ENCODE data around the gene NHLRC2.
"Not testable (repeated sequence)": the region's sequence is repeated elsewhere in the genome, so short reads cannot be mapped to it uniquely, and the experiment has no call there.

Gene NHLRC2, protein sequence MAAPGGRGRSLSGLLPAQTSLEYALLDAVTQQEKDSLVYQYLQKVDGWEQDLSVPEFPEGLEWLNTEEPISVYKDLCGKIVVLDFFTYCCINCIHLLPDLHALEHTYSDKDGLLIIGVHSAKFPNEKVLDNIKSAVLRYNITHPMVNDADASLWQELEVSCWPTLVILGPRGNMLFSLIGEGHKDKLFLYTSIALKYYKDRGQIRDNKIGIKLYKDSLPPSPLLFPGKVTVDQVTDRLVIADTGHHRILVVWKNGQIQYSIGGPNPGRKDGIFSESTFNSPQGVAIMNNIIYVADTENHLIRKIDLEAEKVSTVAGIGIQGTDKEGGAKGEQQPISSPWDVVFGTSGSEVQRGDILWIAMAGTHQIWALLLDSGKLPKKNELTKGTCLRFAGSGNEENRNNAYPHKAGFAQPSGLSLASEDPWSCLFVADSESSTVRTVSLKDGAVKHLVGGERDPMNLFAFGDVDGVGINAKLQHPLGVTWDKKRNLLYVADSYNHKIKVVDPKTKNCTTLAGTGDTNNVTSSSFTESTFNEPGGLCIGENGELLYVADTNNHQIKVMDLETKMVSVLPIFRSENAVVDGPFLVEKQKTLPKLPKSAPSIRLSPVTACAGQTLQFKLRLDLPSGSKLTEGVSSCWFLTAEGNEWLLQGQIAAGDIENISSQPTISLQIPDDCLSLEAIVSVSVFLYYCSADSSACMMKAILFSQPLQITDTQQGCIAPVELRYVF

DNA sequence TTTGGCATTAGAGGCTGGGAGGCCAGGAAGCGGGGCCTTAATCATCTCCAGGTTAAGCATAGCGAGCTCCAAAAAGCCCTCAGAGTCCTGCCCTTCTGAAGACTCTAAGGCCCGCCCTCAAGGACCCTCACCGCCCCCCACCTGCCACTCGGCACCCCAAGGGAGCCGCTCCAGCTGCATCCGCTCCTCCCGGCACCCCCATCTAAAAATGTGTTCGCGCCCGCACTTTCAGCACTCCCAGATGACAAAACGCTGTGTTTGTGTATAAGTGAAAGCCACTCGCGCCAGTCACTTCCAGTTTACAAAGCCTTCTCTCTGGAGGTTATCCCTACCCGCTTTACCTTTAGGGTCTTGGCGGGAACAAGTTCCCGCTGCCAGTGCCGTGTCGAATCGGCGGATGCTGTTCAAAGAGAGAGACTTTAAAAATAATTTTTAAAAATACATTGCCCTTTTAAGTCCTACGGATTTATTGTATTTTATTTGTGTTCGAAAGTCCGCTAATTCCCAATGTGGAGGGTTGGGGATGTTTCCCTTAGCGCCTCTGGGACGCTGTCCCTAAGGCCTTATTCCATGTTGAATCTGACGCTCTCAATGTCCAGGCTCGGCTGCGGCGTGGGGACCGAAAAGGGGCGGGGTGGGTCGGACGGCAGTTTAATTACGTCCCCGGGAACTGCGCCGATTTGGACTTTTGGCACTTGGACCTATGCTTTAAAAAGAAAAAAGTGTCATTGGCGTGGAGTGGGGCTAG, at the start of gene NHLRC2, which contains the start of gene DCLRE1A:
Gene NHLRC2 (plus strand): TSS at position 649 of the 748 bp plus-strand sequence. CDS start 212 bp downstream, outside the sequence.
Gene DCLRE1A (minus strand): TSS at position 70 of the 748 bp plus-strand sequence. CDS start 900 bp downstream, outside the sequence.
- FAIRE-seq (no peak), DNase-seq (ENCODE audit: insufficient read length, low spot score) (peak; percentile 29)

DNA sequence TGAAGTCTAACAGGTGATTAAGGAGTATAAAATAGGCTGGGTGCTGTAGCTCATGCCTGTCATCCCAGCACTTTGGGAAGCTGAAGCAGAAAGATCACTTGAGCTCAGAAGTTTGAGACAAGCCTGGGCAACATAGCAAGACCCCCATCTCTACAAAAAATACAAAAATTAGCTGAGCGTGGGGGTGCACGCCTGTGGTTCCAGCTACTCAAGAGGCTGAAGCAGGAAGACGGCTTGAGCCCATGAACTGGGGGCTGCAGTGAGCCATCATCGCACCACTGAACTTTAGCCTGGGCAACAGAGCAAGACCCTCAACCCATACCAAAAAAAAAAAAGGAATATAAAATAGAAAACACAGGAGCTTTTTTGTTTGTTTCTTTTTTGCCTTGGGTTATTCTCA, 48.0 kb upstream of the NHLRC2 start:
- FAIRE-seq = no peak

DNA sequence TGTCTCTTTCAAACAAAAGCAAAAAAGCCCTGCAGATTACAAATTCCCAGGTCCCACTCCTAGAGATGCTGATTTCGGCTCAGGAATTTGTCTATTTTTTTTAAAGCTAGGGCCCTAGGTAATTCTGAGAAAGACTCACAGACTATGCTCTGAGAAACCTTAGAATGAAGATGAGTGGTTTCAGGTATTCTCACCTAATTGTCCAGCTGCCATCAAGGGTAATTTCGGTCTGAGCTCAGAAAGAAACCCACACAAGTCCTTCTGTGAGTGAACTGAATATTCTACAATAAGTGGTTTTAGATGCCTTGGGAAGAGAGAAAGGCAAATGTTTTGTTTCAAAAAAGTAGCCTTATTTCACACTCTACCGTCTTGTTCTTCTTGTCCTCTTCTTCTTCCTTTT, 46.3 kb upstream of the NHLRC2 start:
- no peak for DNase-seq (ENCODE audit: insufficient read length, low spot score)
- FAIRE-seq = no peak

More for the DNA sequence above, 48.0 kb upstream of the NHLRC2 start:
- no peak for DNase-seq (ENCODE audit: insufficient read length, low spot score)

DNA sequence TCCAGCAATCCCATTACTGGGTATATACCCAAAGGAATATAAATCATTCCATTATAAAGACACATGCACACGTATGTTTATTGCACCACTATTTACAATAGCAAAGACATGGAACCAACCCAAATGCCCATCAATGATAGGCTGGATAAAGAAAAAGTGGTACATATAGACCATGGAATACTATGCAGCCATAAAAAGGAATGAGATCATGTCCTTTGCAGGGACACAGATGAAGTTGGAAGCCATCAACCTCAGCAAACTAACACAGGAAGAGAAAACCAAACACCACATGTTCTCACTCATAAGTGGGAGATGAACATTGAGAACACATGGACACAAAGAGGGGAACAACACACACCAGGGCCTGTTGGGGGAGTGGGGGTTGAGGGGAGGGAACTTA, 39.8 kb upstream of the NHLRC2 start:
- DNase-seq (ENCODE audit: insufficient read length, low spot score); FAIRE-seq: not testable (repeated sequence)

DNA sequence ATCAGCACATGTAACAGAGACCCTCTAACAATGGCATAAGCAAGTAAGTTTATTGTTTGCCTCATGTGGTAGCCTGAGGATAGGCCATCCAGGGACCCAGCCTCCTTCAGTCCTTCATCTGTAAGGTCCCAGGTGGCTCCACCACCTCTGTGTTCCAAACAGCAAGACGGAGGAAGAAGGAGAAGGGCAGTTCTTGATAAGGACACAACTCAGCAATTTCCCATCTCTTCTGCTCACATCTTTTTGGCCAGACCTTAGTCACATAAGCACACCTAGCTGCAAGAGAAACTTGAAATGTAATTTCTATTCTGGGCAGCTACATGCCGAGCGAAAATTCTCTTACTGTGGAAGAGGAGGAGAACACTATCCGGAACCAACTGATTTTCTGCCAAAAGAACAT, 34.5 kb upstream of the NHLRC2 start:
- DNase-seq (ENCODE audit: insufficient read length, low spot score) (no peak), FAIRE-seq (no peak)

DNA sequence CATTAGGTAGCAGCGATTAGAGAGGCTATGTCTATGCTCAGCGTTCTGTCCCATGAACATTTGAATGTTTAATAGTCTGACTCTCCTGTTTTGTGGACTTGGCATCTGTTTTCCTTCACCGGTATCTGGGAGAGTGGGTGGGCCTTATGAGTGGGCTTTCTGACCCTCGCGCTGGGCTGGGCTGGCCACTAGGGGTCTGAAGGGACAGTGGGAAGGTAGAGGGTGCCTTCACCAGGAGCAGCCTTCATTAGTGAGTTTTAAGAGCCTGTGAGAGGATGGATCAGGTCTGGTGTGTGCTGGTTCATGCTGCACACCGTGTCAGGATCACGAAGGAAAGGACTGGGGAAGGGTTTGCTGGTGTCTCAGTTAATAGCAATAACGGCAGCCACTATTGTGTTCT, 34.0 kb upstream of the NHLRC2 start:
- no peak for DNase-seq (ENCODE audit: insufficient read length, low spot score)
- no peak for FAIRE-seq

DNA sequence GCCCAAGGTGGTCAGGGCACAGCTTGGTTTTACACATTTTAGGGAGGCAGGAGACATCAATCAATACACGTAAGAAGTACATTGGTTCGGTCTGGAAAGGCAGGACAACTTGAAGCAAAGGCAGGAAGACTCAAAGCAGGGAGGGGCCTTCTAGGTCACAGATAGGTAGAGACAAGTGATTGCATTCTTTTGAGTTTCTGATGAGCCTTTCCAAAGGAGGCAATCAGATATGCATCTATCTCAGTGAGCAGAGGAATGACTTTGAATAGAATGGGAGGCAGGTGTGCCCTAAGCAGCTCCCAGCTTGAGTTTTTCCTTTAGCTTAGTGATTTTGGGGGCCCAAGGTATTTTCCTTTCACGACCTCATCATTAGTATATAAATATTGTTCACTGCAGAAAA, 33.2 kb upstream of the NHLRC2 start:
- not testable (repeated sequence) for FAIRE-seq; DNase-seq (ENCODE audit: insufficient read length, low spot score)

DNA sequence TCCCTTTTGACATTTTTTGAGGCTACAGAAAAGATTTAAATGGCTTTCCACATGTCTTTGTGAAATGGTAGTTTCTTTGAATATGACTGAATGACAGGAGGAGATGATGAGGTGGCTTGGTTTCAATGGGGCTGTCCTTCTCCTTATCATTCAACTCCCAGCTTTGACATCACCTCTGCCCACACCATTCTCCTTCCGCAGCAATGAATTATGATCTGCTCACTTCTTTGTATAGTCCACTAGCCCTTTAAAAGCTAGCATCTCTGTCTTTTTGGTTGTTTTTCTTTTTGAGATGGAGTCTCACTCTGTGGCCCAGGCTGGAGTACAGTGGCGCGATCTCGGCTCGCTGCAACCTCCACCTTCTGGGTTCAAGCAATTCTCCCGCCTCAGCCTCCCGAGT, 32.3 kb upstream of the NHLRC2 start:
- FAIRE-seq (no peak), DNase-seq (ENCODE audit: insufficient read length, low spot score) (no peak)

DNA sequence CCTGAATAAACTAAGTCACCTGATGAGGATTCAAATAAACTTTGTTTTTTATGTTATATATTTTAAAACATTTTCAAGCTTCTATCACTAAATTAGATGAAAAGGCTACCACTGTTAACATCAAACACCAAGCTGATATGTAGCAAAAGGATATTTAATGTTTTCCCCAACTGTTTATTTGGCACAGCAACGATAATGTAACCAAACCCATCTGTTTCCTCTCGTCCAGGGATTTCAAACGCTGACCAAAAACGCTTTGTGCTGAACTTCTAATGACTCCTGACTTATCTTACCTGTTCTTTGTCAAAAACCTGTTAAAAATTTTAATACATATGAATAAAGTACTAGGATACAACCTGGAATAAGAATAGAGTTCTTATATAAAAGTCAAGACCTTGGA, 31.1 kb upstream of the NHLRC2 start:
- DNase-seq (ENCODE audit: insufficient read length, low spot score) = no peak
- FAIRE-seq = no peak

DNA sequence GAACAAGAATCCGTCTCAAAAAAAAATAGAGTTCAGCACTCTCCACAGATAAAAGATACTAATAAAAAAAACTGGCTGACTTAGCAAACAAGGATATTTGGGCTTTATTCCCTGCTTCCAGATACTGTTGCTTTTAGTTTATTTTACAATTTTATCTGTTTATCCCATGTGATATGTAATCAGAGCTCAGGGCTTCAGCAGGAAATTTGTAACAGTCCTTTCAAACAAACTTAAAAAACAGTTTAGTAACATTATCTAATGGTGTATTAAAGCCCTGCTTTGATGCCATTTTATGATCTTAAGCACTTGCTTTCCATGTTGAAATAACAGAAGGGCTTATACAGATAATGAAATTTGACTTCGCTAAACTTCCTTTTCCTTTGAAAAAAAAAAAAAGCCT, 28.7 kb upstream of the NHLRC2 start:
- FAIRE-seq = no peak
- DNase-seq (ENCODE audit: insufficient read length, low spot score) = no peak

DNA sequence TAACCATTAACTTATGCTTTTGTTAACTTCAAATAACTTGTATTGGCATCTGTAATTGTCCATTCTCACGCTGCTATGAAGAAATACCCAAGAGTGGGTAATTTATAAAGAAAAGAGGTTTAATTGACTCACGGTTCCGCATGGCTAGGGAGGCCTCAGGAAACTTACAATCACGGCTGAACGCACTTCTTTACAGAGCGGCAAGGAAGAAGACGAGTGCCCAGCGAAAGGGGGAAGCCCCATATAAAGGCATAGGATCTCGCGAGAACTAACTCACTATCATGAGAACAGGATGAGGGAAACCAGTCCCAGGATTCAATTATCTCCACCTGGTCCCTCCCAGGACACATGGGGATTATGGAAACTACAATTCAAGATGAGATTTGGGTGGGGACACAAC, 25.9 kb upstream of the NHLRC2 start:
- not testable (repeated sequence) for DNase-seq (ENCODE audit: insufficient read length, low spot score); FAIRE-seq

DNA sequence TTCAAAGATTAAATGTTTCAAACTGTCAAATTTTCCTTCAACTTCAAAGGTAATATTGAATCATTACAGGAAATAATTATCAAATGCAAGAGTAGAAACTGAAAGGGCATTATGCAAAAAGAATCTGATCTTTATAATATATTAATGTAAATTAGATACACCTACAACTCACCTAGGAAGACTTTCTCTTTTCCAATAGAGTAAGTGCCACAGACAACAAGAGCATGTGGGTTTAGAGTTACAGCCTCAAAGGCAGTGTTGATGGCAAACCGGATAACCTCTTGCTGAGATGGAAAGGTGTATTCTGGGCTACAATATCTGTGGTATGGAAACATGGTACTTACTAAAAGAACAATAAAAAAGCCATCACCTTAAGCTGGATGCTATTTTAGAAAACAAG, 12.3 kb upstream of the NHLRC2 start:
- DNase-seq (ENCODE audit: insufficient read length, low spot score) (no peak), FAIRE-seq (no peak)

DNA sequence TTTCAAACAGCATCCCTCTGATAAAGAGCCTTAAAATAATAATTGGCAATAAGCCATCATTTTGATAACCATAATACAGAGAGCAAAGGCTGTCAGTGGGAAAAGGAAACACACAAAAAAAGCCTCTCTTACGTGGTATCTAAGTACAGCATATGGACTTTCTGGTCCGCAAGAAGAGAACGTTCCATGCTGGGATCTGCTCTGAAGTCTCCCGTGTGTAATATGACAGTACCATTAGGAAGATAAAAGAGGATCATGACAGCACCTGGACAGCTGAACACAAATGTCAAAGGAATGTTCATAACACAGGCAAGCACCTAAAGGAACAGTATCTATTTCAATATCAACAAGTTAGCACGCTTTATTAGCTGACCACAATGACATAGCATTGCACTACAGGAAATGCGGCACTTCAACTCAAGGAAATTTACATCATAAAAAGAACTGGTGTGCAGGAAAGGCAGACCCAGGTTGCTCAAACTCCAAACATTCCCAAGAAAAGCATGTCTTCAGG, 10.4 kb upstream of the NHLRC2 start:
- FAIRE-seq = no peak
- DNase-seq (ENCODE audit: insufficient read length, low spot score) = no peak

DNA sequence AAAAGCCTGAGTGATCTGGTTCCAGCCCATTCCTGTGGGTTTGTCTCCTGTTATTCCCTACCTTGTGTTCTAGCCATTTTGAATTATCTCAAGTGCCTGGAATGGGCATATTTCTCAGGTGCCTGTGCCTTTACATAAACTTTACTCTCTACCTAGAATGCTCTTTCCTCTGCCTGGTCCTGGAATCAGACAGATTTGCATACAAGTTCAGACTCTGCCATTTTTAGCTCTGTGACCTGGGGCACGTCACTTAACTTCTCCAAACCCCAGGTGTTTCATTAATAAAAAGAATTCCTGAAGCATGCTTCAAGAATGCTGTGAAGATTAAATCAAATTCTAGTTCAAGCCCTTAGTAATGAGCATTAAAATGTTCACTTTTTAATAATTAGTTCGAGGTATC, 8.4 kb upstream of the NHLRC2 start:
- no peak for FAIRE-seq
- no peak for DNase-seq (ENCODE audit: insufficient read length, low spot score)

DNA sequence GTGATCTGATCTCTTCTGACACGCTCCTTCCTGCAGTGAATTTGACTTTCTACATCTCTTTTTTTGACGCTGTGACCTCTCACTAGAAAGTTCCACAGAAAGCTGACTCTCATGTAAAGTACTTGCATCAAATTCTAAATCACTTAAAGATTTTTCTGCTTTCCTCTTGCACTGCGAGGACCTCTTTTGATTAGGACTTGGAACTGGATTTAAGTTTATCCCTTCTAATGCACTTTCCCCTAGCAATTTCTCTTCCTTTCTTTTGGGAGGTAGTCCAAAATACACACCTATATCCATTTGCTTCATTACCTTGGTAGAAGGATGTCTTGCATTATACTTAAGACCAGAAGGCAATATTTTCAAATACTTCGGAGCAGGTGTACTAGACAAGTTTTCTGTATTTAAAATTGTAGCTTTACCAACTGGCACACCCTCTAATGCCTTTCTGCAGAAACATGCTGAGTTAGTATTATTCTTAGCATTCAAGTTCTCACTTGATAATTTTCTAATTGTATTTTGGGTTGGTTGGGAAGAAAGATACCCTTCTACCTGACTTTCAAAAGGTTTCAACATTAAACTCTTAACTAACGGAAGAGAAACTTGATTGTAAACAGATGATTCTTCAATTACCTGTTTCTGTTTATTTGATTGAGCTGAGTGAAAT, 5.2 kb upstream of the NHLRC2 start:
- DNase-seq (ENCODE audit: insufficient read length, low spot score) = no peak
- FAIRE-seq = no peak

DNA sequence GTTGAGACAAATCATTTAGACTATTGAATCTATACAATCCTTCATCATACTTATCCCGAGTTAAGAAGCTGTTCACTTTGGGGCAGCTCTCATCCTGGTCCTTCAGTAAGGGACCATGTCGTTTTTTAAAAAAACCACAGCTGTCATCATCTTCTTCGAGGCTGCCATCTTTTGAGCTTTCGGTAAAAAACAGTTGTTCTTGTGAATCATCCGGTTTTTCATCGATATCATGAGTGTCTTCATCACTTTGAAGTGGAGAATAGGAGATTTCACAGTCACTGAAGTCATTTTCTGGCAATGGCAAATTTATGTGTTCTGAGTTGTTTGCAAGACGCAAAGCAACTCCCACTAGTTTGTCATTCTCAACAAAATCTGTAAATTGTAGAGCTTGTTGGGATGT, 4.5 kb upstream of the NHLRC2 start:
- no peak for DNase-seq (ENCODE audit: insufficient read length, low spot score)
- no peak for FAIRE-seq

DNA sequence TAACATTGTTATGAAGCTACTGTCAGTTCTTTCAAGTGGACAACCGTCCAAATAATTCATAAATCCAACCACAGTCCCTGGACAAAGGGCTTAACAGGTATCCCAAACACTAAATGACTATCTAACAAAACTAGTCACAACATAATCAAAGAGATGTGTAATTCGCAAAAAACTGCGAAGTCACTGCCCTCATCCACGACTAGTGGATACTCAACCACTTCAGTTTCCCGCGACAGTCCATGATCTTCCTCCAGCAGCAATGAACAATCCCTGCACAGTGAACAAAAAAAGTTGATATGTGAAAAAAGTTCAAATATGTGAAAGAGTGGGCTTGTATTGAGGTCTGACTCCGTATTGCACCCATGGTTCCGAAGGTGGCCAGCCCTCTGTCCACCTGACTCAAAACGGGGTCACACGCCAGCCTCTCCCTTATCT, 866 bp upstream of the NHLRC2 start:
- FAIRE-seq = no peak
- no peak for DNase-seq (ENCODE audit: insufficient read length, low spot score)

DNA sequence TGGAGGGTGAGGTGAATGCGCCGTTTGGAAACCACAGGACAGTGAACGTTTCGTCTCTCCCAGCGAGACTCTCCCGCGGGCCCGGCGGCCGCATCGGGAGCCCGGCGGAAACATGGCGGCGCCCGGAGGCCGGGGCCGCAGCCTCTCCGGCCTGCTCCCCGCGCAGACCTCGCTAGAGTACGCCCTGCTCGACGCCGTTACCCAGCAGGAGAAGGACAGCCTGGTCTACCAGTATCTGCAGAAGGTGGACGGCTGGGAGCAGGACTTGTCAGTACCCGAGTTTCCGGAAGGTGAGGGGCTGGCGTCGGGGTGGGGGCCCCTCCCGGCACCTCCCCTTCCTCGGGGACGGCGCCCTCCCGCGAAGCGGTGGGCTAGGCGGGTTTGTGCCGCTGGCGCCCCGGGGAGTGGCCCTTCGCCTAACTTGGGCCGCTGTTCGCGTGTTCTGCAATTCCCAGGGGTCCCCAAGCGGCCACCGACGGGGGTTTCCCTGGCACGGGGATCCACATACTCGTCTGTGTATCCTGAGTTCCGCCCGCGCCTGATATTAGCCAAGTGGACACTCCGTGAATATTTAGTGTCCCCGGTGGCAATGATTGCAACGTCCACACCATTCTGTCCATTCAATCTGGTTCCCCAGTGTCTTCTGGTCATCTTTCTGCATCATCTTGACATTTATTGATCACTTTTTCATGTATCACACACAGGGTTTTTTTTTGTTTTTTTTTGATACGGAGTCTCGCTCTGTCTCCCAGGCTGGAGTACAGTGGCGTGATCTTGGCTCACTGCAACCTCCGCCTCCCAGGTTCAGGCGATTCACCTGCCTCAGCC, 514 bp downstream of the NHLRC2 start:
- DNase-seq (ENCODE audit: insufficient read length, low spot score) = peak; percentile 32
- FAIRE-seq = no peak

DNA sequence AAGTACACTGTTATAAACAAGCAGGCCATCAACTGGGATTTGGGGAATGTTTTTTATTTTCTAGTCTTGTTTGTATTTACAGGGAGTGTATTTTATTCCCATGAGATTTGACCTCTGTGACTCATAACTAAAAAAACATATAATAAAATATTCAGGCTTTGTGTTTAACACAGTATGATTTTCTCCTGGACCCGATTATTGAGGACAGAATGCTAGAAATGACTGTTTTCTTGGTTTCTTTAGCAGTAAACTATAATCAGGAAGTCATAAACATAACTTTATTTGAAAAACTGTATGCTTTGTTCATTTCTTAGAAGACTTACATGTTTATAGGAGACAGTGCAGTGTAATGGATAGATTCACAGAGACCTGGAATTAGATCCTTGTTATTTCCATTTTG, 2.1 kb downstream of the NHLRC2 start:
- DNase-seq (ENCODE audit: insufficient read length, low spot score) = no peak

DNA sequence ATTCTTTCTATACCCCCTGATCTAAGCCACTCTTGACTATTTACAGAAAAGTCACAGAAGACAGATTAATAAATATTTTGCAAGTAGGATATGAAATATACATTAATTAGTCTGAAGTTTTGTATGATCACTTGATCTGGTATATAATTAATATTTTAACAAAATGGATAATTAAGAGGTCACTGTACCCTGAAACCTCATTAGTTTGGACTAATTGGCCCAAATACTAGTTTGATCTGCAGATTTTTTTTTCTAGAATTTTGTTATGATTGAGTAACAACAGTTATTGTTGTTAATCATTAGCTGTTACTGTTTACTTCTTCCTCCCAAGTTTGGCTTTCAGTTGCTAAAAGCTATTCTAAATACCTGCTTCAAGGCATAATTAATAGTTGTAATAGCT, 2.7 kb downstream of the NHLRC2 start:
- FAIRE-seq (no peak), DNase-seq (ENCODE audit: insufficient read length, low spot score) (no peak)

More for the DNA sequence above, 2.1 kb downstream of the NHLRC2 start:
- FAIRE-seq = no peak

Measured in HTR-8/SVneo (cell line).